GM23338 (cell line): ENCODE results near the gene PSMD13. TPM values are rescaled to one million over a fixed set of nuclear protein-coding genes. Genes with fewer than 3 reads are reported as not detected.

Experiments used
- ATAC-seq: fragments of 200-7000 bp; cut with Tn5 transposase; 3 replicates; pipeline ENCODE4 v1.9.1; 2020
- DNase-seq: peaks from one replicate; pipeline ENCODE4 v3.0.0-alpha.2; 2015; ENCODE audit warnings: low spot score
- H2AFZ ChIP-seq: fragments of 200-600 bp; sonication (generic); 2 replicates; pipeline ENCODE4 v1.8.0; 2016; ENCODE audit warnings: antibody characterized with exemption, mild to moderate bottlenecking, moderate library complexity
- H3F3A ChIP-seq: fragments of 200-600 bp; sonication (generic); replicated peaks from 2 replicates; pipeline ENCODE4 v1.8.0; 2017; ENCODE audit warnings: antibody characterized with exemption, mixed run types, low read depth
- H3K27ac ChIP-seq: fragments of 200-600 bp; sonication (generic); 2 replicates; pipeline ENCODE4 v1.6.1; 2016; ENCODE audit warnings: low read depth
- H3K27me3 ChIP-seq: fragments of 200-600 bp; sonication (generic); 2 replicates; pipeline ENCODE4 v1.8.0; 2016; ENCODE audit warnings: mild to moderate bottlenecking, mixed run types, moderate library complexity; ENCODE audit not compliant: insufficient read depth
- H3K36me3 ChIP-seq: fragments of 200-600 bp; sonication (generic); 2 replicates; pipeline ENCODE4 v1.8.0; 2016; ENCODE audit warnings: mild to moderate bottlenecking; ENCODE audit not compliant: insufficient read depth
- H3K4me1 ChIP-seq: fragments of 200-600 bp; sonication (generic); 2 replicates; pipeline ENCODE4 v1.8.0; 2016; ENCODE audit warnings: mild to moderate bottlenecking, moderate library complexity; ENCODE audit not compliant: insufficient read depth
- H3K4me2 ChIP-seq: fragments of 200-600 bp; sonication (generic); 2 replicates; pipeline ENCODE4 v1.7.1; 2017; ENCODE audit warnings: mixed run types
- H3K4me3 ChIP-seq: fragments of 200-600 bp; sonication (generic); 2 replicates; pipeline ENCODE4 v1.6.1; 2016; ENCODE audit warnings: mixed run types
- H3K79me2 ChIP-seq: fragments of 200-600 bp; sonication (generic); replicated peaks from 2 replicates; pipeline ENCODE4 v1.8.0; 2017; ENCODE audit warnings: mild to moderate bottlenecking; ENCODE audit not compliant: insufficient read depth
- H3K9me2 ChIP-seq: fragments of 200-600 bp; sonication (generic); 2 replicates; pipeline ENCODE4 v1.8.0; 2017; ENCODE audit not compliant: insufficient read depth
- H4K20me1 ChIP-seq: fragments of 200-600 bp; sonication (generic); replicated peaks from 2 replicates; pipeline ENCODE4 v1.8.0; 2017; ENCODE audit warnings: mild to moderate bottlenecking; ENCODE audit not compliant: insufficient read depth
- H3K27ac Mint-ChIP-seq: 2 replicates; pipeline ENCODE4 v1.8.0; 2020; ENCODE audit warnings: inconsistent platforms, mild to moderate bottlenecking, moderate library complexity, mixed read lengths
- H3K27me3 Mint-ChIP-seq: 3 replicates; pipeline ENCODE4 v1.8.0; 2022; ENCODE audit warnings: low read depth, mild to moderate bottlenecking, moderate library complexity, mixed read lengths, inconsistent platforms; ENCODE audit not compliant: insufficient read depth, poor library complexity
- H3K36me3 Mint-ChIP-seq: 3 replicates; pipeline ENCODE4 v1.8.0; 2021; ENCODE audit warnings: low read depth, mild to moderate bottlenecking, inconsistent platforms, moderate library complexity, mixed read lengths
- H3K4me1 Mint-ChIP-seq: 3 replicates; pipeline ENCODE4 v1.8.0; 2020; ENCODE audit warnings: mild to moderate bottlenecking, inconsistent platforms, mixed read lengths
- H3K4me3 Mint-ChIP-seq: 3 replicates; pipeline ENCODE4 v1.8.0; 2021; ENCODE audit warnings: moderate library complexity, mild to moderate bottlenecking, inconsistent platforms, mixed read lengths
- H3K9me3 Mint-ChIP-seq: 3 replicates; pipeline ENCODE4 v1.8.0; 2020; ENCODE audit warnings: moderate library complexity, mild to moderate bottlenecking, inconsistent platforms, mixed read lengths
- CREB1 ChIP-seq: fragments of 250-450 bp; sonication (Bioruptor Pico); IDR thresholded peaks from 2 replicates; pipeline ENCODE4 v1.5.0; 2020; ENCODE audit warnings: low read depth, mild to moderate bottlenecking, moderate library complexity
- ETS1 ChIP-seq: IDR thresholded peaks from 2 replicates; pipeline ENCODE4 v1.6.1; 2016; ENCODE audit warnings: antibody characterized with exemption
- EZH2 ChIP-seq: fragments of 200-600 bp; sonication (generic); IDR thresholded peaks from one replicate; pipeline ENCODE4 v1.8.0; 2017; ENCODE audit warnings: antibody characterized with exemption, mild to moderate bottlenecking, low read depth; ENCODE audit not compliant: unreplicated experiment
- EZH2phosphoT487 ChIP-seq: fragments of 200-600 bp; sonication (generic); IDR thresholded peaks from one replicate; pipeline ENCODE4 v1.8.1; 2018; ENCODE audit warnings: antibody characterized with exemption; ENCODE audit not compliant: unreplicated experiment
- JUNB ChIP-seq: IDR thresholded peaks from one replicate; pipeline ENCODE4 v1.6.1; 2016; ENCODE audit warnings: antibody characterized with exemption; ENCODE audit not compliant: unreplicated experiment
- NANOG ChIP-seq: IDR thresholded peaks from 2 replicates; pipeline ENCODE4 v1.6.1; 2016; ENCODE audit warnings: antibody characterized with exemption, borderline replicate concordance
- POLR2AphosphoS5 ChIP-seq: IDR thresholded peaks from 2 replicates; pipeline ENCODE4 v1.6.1; 2016; ENCODE audit warnings: antibody characterized with exemption, low read depth
- STAT1 ChIP-seq: IDR thresholded peaks from one replicate; pipeline ENCODE4 v1.6.1; 2016; ENCODE audit warnings: antibody characterized with exemption; ENCODE audit not compliant: unreplicated experiment
- ZNF114 ChIP-seq: fragments of 250-450 bp; sonication (Bioruptor Pico); IDR thresholded peaks from 2 replicates; pipeline ENCODE4 v1.5.0; 2020; ENCODE audit warnings: mild to moderate bottlenecking, moderate library complexity
- polyA plus RNA-seq: library from polyadenylated mRNA; unstranded; fragments of >200 nt; fragmentation: Nextera tagmentation; extraction: Ambion mirVana; gene quantifications from 2 replicates; pipeline ENCODE4 v1.2.1, GENCODE V29; 2016
- total RNA-seq: library from RNA; depleted of rRNA; stranded (reverse); fragments of >200 nt; shearing (Covaris generic); gene quantifications from 2 replicates; pipeline ENCODE4 v1.2.3, GENCODE V29; 2014
- TF ChIP-seq, protein P1 (sequence below), 2 experiments: fragments of 200-600 bp in 1 of 2; sonication (generic) in 1 of 2; conservative IDR thresholded peaks; 2 replicates each; pipeline versions ENCODE4 v1.5.1 to v1.6.1; 2016 to 2017; ENCODE audit warnings: antibody characterized with exemption in 2 of 2, low read depth in 2 of 2, mild to moderate bottlenecking in 2 of 2, moderate library complexity in 1 of 2
- TF ChIP-seq, protein P2 (sequence below): IDR thresholded peaks from one replicate; pipeline ENCODE4 v1.6.1; 2018; ENCODE audit warnings: antibody characterized with exemption; ENCODE audit not compliant: unreplicated experiment

The PSMD13 gene
- total and polyA plus RNA-seq, 2 experiments from 2014 or later = 111 to 114 TPM

DNA sequence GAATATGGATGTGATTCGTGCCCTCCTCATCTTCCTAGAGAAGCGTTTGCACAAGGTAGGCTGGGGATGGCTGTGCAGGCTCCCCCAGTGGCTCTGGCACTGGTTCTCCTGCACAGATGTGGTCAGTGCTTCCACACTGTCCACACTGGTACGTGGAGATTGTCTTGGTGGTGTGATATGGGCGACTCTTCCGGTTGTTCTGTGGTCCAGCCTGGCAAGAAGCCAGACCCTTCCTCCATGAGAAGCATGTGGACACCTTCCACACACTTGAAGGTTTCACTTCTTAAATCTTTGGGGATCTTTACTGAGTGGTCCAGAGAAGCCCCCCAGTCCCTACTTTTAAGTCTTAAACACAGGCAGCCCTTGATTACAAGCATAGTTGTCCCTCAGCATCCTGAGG is 25.5 kb upstream of the PSMD13 start:
- Histone ChIP-seq H3K27ac (no peak overlapping the region), H3K36me3 (peaks cover 8% of the 10 kb centered on the region), H3K79me2 (peaks cover 21% of the 10 kb centered on the region), H3K4me1 (peaks cover 10% of the 10 kb centered on the region; the same call in 1 of the 2 replicates), H3K4me3 (no peak overlapping the region), H3K4me2 (no peak overlapping the region), H3F3A (peaks cover 15% of the 10 kb centered on the region), H4K20me1 (no peaks in the 10 kb centered on the region; the same call in none of the 2 replicates), H3K9me2 (no peaks in the 10 kb centered on the region), H2AFZ (no peak overlapping the region), H3K27me3 (no peaks in the 10 kb centered on the region)
- TF ChIP-seq CREB1 = no peak
- no peak for TF ChIP-seq EZH2
- no peak for TF ChIP-seq ETS1
- TF ChIP-seq NANOG = no peak
- TF ChIP-seq JUNB = no peak
- no peak for TF ChIP-seq POLR2AphosphoS5
- TF ChIP-seq ZNF114 = no peak
- Mint-ChIP-seq H3K27me3 (peaks cover 14% of the 10 kb centered on the region), H3K27ac (no peak overlapping the region), H3K36me3 (peaks cover 65% of the 10 kb centered on the region), H3K4me3 (no peak overlapping the region), H3K4me1 (peaks cover 4% of the 10 kb centered on the region; the same call in 2 of the 3 replicates), H3K9me3 (no peaks in the 10 kb centered on the region; the same call in 2 of the 3 replicates)
- ATAC-seq (no peak), DNase-seq (no peak)

DNA sequence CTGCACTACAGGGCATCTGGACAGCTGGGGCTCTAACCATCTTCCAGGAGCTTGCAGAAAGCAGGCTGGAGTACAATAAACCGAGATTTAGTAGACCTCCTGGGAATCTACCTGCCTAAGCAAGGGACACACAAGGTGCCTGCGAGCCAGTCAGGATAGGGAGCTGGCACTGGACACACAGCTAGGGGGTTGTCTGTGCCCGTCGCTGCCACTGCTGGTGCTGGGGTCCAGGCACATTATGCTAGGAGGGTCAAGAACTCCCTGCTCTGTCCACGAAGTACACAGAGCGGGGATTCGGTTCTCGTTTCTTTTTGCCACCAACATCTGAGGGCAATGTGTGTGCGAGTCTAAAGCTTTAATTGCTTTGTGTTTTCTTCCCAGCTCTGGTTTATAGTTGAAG is 25.0 kb upstream of the PSMD13 start:
- Mint-ChIP-seq H3K27ac (no peak overlapping the region), H3K4me1 (peaks cover 4% of the 10 kb centered on the region; the same call in 1 of the 3 replicates), H3K27me3 (peaks cover 12% of the 10 kb centered on the region), H3K36me3 (peaks cover 65% of the 10 kb centered on the region), H3K9me3 (no peaks in the 10 kb centered on the region; the same call in 2 of the 3 replicates), H3K4me3 (no peak overlapping the region)
- no peak for DNase-seq
- Histone ChIP-seq H3K4me1 (peaks cover 7% of the 10 kb centered on the region; the same call in 1 of the 2 replicates), H3F3A (peaks cover 16% of the 10 kb centered on the region), H3K4me2 (no peak overlapping the region), H3K27ac (no peak overlapping the region), H3K36me3 (peaks cover 8% of the 10 kb centered on the region), H3K27me3 (no peaks in the 10 kb centered on the region), H4K20me1 (no peaks in the 10 kb centered on the region; the same call in none of the 2 replicates), H3K4me3 (no peak overlapping the region), H2AFZ (no peak overlapping the region), H3K9me2 (no peaks in the 10 kb centered on the region), H3K79me2 (peaks cover 17% of the 10 kb centered on the region)
- no peak for ATAC-seq
- TF ChIP-seq EZH2phosphoT487 (no peak), CREB1 (no peak), EZH2 (no peak), NANOG (no peak), STAT1 (no peak)
- TF ChIP-seq, protein P1, sequence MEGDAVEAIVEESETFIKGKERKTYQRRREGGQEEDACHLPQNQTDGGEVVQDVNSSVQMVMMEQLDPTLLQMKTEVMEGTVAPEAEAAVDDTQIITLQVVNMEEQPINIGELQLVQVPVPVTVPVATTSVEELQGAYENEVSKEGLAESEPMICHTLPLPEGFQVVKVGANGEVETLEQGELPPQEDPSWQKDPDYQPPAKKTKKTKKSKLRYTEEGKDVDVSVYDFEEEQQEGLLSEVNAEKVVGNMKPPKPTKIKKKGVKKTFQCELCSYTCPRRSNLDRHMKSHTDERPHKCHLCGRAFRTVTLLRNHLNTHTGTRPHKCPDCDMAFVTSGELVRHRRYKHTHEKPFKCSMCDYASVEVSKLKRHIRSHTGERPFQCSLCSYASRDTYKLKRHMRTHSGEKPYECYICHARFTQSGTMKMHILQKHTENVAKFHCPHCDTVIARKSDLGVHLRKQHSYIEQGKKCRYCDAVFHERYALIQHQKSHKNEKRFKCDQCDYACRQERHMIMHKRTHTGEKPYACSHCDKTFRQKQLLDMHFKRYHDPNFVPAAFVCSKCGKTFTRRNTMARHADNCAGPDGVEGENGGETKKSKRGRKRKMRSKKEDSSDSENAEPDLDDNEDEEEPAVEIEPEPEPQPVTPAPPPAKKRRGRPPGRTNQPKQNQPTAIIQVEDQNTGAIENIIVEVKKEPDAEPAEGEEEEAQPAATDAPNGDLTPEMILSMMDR (conservative IDR thresholded peaks at IDR 0.05; ENCODE audit: low read depth in 2 of 2) = no peak
- TF ChIP-seq, protein P2, sequence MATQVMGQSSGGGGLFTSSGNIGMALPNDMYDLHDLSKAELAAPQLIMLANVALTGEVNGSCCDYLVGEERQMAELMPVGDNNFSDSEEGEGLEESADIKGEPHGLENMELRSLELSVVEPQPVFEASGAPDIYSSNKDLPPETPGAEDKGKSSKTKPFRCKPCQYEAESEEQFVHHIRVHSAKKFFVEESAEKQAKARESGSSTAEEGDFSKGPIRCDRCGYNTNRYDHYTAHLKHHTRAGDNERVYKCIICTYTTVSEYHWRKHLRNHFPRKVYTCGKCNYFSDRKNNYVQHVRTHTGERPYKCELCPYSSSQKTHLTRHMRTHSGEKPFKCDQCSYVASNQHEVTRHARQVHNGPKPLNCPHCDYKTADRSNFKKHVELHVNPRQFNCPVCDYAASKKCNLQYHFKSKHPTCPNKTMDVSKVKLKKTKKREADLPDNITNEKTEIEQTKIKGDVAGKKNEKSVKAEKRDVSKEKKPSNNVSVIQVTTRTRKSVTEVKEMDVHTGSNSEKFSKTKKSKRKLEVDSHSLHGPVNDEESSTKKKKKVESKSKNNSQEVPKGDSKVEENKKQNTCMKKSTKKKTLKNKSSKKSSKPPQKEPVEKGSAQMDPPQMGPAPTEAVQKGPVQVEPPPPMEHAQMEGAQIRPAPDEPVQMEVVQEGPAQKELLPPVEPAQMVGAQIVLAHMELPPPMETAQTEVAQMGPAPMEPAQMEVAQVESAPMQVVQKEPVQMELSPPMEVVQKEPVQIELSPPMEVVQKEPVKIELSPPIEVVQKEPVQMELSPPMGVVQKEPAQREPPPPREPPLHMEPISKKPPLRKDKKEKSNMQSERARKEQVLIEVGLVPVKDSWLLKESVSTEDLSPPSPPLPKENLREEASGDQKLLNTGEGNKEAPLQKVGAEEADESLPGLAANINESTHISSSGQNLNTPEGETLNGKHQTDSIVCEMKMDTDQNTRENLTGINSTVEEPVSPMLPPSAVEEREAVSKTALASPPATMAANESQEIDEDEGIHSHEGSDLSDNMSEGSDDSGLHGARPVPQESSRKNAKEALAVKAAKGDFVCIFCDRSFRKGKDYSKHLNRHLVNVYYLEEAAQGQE = no peak
